BJ (cell line): Measurements from ENCODE around the gene ADTRP. TPM values are rescaled to one million over a fixed set of nuclear protein-coding genes. Genes with fewer than 3 reads are reported as not detected.

Experiments used
- CTCF ChIA-PET: fragments of 350-600 bp; formaldehyde crosslinking; extraction: SDS; loops from one replicate; lab custom pipeline; 2021; ENCODE audit warnings: antibody characterized with exemption, inconsistent platforms; lab: Yijun Ruan, JAX
- POLR2A ChIA-PET: fragments of 300-600 bp; sonication (Branson Sonifier 250); formaldehyde crosslinking; extraction: SDS; loops from one replicate; lab custom pipeline; 2021; ENCODE audit warnings: antibody characterized with exemption; lab: Charles Lee
- DNase-seq: peaks from one replicate; pipeline ENCODE4 v3.0.0-alpha.2; 2011; ENCODE audit warnings: low read depth
- H3K27me3 ChIP-seq: 2 replicates; pipeline ENCODE4 v1.6.0; 2011; ENCODE audit warnings: low read length; ENCODE audit not compliant: control insufficient read depth, insufficient read depth
- H3K36me3 ChIP-seq: 2 replicates; pipeline ENCODE4 v1.5.1; 2011; ENCODE audit warnings: low read length; ENCODE audit not compliant: control insufficient read depth, insufficient read depth
- H3K4me3 ChIP-seq: 2 replicates; pipeline ENCODE4 v1.5.1; 2011; ENCODE audit warnings: low read depth, mild to moderate bottlenecking, control low read depth, low read length
- polyA plus RNA-seq: library from polyadenylated mRNA; depleted of rRNA; stranded (reverse); fragments of >200 nt; gene quantifications from 2 replicates; pipeline ENCODE4 v1.2.3, GENCODE V29; 2011
- TF ChIP-seq, protein P1 (sequence below): IDR thresholded peaks from 2 replicates; pipeline ENCODE4 v1.5.1; 2011; ENCODE audit warnings: low read depth, mild to moderate bottlenecking, control low read depth, inconsistent platforms, low read length, moderate library complexity; ENCODE audit not compliant: insufficient read depth

The ADTRP gene
- polyA plus RNA-seq, 1 experiment = 0.58 TPM

DNA sequence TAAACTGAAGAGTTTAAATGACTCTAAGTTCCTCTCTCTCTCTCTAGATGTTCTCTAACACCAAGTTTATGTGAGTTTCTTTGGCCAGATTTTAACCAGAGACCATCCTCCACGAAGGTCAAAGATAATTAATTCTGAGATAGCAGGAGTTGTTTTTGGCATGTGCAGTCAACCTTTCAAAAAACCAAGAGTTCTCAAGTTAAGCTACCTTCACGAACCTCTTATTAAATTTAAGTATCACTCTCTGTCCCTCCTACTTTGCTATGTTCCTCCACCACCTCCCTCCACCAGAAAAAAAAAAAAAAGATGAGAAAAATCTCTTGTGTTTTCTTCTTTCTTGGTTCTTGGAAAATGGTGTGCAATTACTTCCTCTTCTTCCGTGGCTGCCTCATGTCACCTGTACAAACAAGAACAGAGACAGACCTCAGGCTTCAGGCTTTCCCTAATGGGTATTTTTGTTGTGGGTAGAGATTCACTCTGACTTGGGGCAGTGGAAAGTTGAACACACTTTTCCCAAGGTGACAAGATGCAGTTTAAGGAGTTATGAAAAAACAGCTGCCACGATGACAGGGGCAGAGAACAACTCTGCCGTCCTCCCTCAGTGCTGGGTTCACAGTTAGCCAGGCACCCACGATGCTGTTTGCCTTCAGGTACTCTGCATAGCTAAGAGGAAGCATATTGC, 64.3 kb downstream of the ADTRP start:
- TF ChIP-seq, protein P1, sequence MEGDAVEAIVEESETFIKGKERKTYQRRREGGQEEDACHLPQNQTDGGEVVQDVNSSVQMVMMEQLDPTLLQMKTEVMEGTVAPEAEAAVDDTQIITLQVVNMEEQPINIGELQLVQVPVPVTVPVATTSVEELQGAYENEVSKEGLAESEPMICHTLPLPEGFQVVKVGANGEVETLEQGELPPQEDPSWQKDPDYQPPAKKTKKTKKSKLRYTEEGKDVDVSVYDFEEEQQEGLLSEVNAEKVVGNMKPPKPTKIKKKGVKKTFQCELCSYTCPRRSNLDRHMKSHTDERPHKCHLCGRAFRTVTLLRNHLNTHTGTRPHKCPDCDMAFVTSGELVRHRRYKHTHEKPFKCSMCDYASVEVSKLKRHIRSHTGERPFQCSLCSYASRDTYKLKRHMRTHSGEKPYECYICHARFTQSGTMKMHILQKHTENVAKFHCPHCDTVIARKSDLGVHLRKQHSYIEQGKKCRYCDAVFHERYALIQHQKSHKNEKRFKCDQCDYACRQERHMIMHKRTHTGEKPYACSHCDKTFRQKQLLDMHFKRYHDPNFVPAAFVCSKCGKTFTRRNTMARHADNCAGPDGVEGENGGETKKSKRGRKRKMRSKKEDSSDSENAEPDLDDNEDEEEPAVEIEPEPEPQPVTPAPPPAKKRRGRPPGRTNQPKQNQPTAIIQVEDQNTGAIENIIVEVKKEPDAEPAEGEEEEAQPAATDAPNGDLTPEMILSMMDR = no peak
- ChIA-PET CTCF (interaction anchor here (0.8 to 1.3 kb wide), 2 partner anchors 9 to 15 kb away, joined by 3 to 4 read pairs; no protein-coding TSS in a partner anchor), POLR2A (no interaction called here)
- Histone ChIP-seq H3K27me3 (no peaks in the 10 kb centered on the region), H3K4me3 (no peak overlapping the region), H3K36me3 (no peaks in the 10 kb centered on the region)
- DNase-seq = no peak

DNA sequence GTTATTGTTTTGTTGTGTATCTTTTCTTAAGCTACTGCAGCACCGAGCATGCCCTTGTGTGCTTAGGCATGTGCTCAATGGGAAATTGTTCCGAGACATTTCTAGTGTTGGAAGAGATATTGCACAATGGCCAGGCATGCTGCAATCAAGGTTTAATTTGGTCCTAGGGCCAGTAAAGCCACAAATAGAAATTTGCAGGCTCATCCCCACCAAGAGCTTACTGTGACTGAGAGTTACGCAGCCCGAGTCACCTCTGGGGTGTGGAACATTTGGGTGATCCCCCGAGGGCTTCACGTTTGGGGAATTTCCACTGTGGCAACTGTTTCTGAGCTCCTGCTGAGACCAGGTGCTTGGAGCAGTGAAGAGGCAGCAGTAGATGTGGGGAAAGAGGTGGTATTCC, 65.8 kb downstream of the ADTRP start:
- Histone ChIP-seq H3K27me3 (no peaks in the 10 kb centered on the region), H3K36me3 (no peaks in the 10 kb centered on the region), H3K4me3 (no peak overlapping the region)
- no peak for DNase-seq
- POLR2A ChIA-PET = no interaction called here
- TF ChIP-seq, protein P1 = no peak
- CTCF ChIA-PET = interaction anchor here (0.9 to 1.3 kb wide), 3 partner anchors 10 to 360 kb away, joined by 3 to 4 read pairs (median 3); no protein-coding TSS in a partner anchor

DNA sequence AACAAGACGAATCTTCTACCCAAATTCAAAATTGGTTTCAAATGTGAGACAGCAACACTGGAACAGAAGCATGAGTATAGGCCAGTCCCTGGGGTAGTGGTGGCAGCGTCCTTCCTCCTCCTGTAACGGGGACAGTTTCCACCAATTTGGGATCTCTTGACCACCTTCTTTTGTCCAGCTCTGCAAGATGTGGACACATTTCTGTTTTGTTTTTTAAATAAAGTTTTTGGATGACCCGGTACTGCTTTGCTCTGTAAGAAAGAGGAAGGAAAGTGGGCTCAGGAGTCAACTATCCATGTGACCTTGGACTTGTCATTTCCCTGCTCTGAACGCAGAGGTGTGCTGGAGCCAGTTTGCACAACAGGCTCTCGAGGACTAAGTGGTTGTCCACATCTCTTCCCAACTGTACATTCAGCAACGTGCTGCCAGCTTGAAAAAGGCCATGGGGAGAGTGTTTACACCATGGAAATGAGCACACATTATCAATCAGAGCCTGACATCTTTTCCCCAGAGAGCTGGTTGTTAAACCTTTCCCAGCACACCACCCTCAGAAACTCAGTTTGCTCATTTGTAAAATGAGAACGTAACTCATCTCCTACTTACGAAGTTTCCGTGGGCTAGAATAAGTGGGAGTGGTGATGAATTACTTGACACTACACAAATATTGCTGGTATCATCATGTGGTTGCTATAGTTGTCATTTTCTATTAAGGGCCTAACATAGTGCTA, 66.5 kb downstream of the ADTRP start:
- Histone ChIP-seq H3K36me3 (no peaks in the 10 kb centered on the region), H3K27me3 (no peaks in the 10 kb centered on the region), H3K4me3 (no peak overlapping the region)
- TF ChIP-seq, protein P1 = no peak
- DNase-seq = no peak
- ChIA-PET POLR2A (no interaction called here), CTCF (interaction anchor here (0.9 to 1.3 kb wide), 2 partner anchors 11 to 361 kb away, joined by 3 to 4 read pairs; no protein-coding TSS in a partner anchor)

DNA sequence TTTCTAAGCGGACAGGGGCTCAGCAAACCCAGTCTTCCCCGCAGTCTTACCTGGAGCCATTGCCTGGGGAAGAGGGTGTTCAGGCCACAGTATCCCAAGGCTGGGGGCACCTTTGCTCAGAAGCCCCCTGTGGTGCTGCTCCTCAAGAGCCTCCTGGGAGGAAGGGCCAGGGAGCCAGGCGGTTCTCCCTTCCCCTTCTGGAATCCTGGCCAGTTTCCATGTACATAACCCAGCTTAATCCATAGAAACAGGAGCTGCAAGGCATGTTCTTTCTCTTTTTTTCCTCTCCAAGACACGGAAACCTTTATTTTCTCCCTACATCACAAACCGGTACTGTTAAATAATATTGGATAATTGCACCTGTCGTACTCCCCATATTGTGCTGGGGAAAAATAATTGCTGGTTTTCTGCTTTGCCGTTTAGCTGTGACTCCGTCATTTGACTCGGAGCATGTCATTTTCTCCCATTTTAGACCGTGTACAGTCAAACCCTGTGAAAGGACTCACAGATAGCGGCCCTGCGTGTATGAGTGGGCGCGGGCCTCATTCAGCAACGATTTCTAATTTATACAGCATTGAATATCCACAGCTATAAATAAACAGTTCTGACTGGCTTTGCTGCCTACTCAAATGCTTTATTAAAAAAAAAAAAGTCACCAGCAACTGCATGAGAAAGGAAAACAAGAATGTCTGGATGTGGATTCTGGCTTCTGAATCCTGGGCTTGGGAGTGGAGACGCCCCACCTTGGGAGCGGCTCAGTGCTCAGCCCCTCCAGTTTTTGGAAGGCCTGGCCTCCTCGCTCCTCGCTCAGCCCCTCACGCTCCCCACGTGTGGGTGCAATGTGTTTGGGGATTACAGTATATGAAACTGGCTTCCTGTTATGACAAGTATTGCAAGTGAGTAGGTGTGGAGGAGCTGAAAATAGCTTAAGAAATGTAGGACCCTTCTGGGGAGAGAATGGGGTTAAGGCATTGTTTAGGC, 67.3 kb downstream of the ADTRP start:
- TF ChIP-seq, protein P1 = no peak
- ChIA-PET CTCF (interaction anchor here (1.0 to 1.3 kb wide), 2 partner anchors 12 to 24 kb away, joined by 3 read pairs; no protein-coding TSS in a partner anchor), POLR2A (no interaction called here)
- DNase-seq = no peak
- no peaks in the 10 kb centered on the region for H3K36me3 ChIP-seq
- H3K4me3 ChIP-seq = no peak overlapping the region
- no peaks in the 10 kb centered on the region for H3K27me3 ChIP-seq
